ENCODE data around the gene ELOVL7. TPM values are rescaled to one million over a fixed set of nuclear protein-coding genes. Genes with fewer than 3 reads are reported as not detected.
"Not testable (repeated sequence)": the region's sequence is repeated elsewhere in the genome, so short reads cannot be mapped to it uniquely, and the experiment has no call there.

Gene ELOVL7
- total and polyA plus RNA-seq, 8 donors, result 2.3 to 15.0 (median 4.8) TPM

- Histone ChIP-seq H3K4me1 (no peaks in the 10 kb centered on the region), H3K9me3 (no peaks in the 10 kb centered on the region), H3K4me3 (no peak overlapping the region), H3K36me3 (no peaks in the 10 kb centered on the region), H3K27ac (no peak overlapping the region), H3K27me3 (no peaks in the 10 kb centered on the region)
- TF ChIP-seq, protein P1, sequence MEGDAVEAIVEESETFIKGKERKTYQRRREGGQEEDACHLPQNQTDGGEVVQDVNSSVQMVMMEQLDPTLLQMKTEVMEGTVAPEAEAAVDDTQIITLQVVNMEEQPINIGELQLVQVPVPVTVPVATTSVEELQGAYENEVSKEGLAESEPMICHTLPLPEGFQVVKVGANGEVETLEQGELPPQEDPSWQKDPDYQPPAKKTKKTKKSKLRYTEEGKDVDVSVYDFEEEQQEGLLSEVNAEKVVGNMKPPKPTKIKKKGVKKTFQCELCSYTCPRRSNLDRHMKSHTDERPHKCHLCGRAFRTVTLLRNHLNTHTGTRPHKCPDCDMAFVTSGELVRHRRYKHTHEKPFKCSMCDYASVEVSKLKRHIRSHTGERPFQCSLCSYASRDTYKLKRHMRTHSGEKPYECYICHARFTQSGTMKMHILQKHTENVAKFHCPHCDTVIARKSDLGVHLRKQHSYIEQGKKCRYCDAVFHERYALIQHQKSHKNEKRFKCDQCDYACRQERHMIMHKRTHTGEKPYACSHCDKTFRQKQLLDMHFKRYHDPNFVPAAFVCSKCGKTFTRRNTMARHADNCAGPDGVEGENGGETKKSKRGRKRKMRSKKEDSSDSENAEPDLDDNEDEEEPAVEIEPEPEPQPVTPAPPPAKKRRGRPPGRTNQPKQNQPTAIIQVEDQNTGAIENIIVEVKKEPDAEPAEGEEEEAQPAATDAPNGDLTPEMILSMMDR (IDR thresholded peaks at IDR 0.05), result no peak
- ATAC-seq, result no peak
- intact Hi-C loops (cut with DNase I), result no loop called here
- DNase-seq, result no peak
These were observed 46.5 kb downstream of the ELOVL7 start for GRCh38 chr5:60797482-60798153.

DNA sequence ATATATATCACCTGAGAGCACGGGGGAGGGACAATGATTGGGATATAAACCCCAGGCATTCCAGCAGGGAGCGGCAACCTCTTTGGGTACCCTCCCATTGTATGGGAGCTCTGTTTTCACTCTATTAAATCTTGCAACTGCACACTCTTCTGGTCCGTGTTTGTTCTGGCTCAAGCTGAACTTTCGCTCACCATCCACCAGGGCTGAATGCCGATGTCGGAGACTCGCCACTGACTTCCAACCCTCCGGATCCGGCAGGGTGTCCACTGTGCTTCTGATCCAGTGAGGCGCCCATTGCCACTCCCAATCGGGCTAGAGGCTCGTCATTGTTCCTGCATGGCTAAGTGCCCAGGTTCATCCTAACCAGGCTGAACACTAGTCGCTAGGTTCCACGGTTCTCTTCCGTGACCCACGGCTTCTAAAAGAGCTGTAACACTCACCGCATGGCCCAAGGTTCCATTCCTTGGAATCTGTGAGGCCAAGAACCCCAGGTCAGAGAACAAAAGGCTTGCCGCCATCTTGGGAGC is 48.6 kb downstream of the ELOVL7 start:
- ATAC-seq; H3K9me3 ChIP-seq; H3K4me1 ChIP-seq; H3K27ac ChIP-seq; H3K4me3 ChIP-seq; DNase-seq; H3K27me3 ChIP-seq; intact Hi-C loops (cut with DNase I); H3K36me3 ChIP-seq: not testable (repeated sequence)

GRCh38 chr5:60794691-60795090 is 49.4 kb downstream of the ELOVL7 start:
- DNase-seq (no peak), ATAC-seq (no peak)
- intact Hi-C loops (cut with DNase I), result no loop called here
- TF ChIP-seq, protein P1 (IDR thresholded peaks at IDR 0.05), result no peak
- no peak overlapping the region for H3K4me3 ChIP-seq
- H3K27ac ChIP-seq, result no peak overlapping the region
- H3K9me3 ChIP-seq, result no peaks in the 10 kb centered on the region
- no peaks in the 10 kb centered on the region for H3K4me1 ChIP-seq
- no peaks in the 10 kb centered on the region for H3K36me3 ChIP-seq
- no peaks in the 10 kb centered on the region for H3K27me3 ChIP-seq

DNA sequence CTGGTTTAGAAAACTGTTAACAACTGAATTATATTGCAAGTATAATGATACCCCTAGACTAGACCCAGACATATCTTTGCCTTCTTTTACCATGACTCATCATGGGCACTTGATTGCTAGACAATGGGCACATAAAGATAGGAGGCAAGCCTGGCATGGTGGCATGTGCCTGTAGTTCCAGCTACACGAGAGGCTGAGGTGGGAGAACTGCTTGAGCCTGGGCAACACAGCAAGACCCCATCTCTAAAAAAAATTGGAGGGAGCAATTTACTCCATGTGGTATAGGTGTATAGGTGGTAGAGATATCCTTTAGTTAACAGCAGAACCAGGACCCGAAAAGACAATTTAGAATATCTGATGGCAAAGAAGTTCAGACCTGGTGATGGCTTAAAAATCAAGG is 51.6 kb downstream of the ELOVL7 start:
- no peak for DNase-seq
- TF ChIP-seq, protein P1 (IDR thresholded peaks at IDR 0.05), result no peak

DNA sequence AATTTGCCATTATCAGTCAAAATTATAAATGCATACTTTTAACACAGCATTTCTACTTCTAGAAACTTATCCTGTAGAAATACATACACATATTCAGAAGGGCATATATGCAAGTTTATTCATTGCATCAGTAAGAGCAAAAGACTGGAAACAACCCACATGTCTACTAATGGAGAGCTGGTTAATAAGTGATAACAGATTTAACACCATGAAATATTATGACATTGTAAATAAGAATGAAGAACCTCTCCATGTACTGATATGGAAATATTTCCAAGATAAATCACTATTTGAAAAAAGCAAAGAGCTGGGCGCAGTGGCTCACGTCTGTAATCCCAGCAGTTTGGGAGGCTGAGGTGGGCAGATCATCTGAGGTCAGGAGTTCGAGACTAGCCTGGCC is 54.5 kb downstream of the ELOVL7 start:
- H3K36me3 ChIP-seq, result no peaks in the 10 kb centered on the region
- H3K27ac ChIP-seq, result no peak overlapping the region
- no peak for DNase-seq
- no peaks in the 10 kb centered on the region for H3K9me3 ChIP-seq
- TF ChIP-seq, protein P1 (IDR thresholded peaks at IDR 0.05), result no peak
- ATAC-seq, result no peak
- H3K4me1 ChIP-seq, result no peaks in the 10 kb centered on the region
- intact Hi-C loops (cut with DNase I), result no loop called here
- no peak overlapping the region for H3K4me3 ChIP-seq
- H3K27me3 ChIP-seq, result no peaks in the 10 kb centered on the region

More for the DNA sequence above, 51.6 kb downstream of the ELOVL7 start:
- Histone ChIP-seq H3K4me1 (no peaks in the 10 kb centered on the region), H3K27me3 (no peaks in the 10 kb centered on the region), H3K4me3 (no peak overlapping the region), H3K27ac (no peak overlapping the region), H3K36me3 (no peaks in the 10 kb centered on the region), H3K9me3 (no peaks in the 10 kb centered on the region)
- intact Hi-C loops (cut with DNase I), result no loop called here
- ATAC-seq, result no peak

Data from left lung (tissue), 10 donors.